ENCODE results near the gene RIPPLY3. TPM values are rescaled to one million over a fixed set of nuclear protein-coding genes. Genes with fewer than 3 reads are reported as not detected.

Gene RIPPLY3
- not detected for total RNA-seq

- no peaks in the 10 kb centered on the region for H3K9me3 Mint-ChIP-seq
- POLR2A ChIA-PET: interaction anchor here (0.5 to 1.0 kb wide), 2 partner anchors 17 to 19 kb away, joined by 3 read pairs; no protein-coding TSS in a partner anchor
Observed at GRCh38 chr21:37006486-37007291, at the start of gene RIPPLY3. Gene RIPPLY3 (plus strand): TSS chr21:37006702. CDS start chr21:37006773, 71 bp downstream.

GRCh38 chr21:36959020-36959835, 47.3 kb upstream of the RIPPLY3 start:
- H3K27me3 Mint-ChIP-seq: no peaks in the 10 kb centered on the region
- POLR2A ChIA-PET: no interaction called here
- H3K27ac Mint-ChIP-seq: no peak overlapping the region
- H3K9me3 Mint-ChIP-seq: no peaks in the 10 kb centered on the region
- DNase-seq (no peak), ATAC-seq (ENCODE audit: low read depth) (no peak)
- peaks cover 2% of the 10 kb centered on the region for H3K4me1 Mint-ChIP-seq
- H3K36me3 Mint-ChIP-seq: peaks cover 12% of the 10 kb centered on the region
- H3K4me3 Mint-ChIP-seq: no peak overlapping the region

More at GRCh38 chr21:37006486-37007291, at the start of gene RIPPLY3:
- Mint-ChIP-seq H3K27me3 (peaks cover 40% of the 10 kb centered on the region), H3K4me1 (peaks cover 8% of the 10 kb centered on the region), H3K27ac (no peak within 1 kb of the TSS), H3K4me3 (peak within 1 kb of the TSS; percentile 73), H3K36me3 (no peaks in the 10 kb centered on the region)
- DNase-seq: peak; percentile 55
- peak; percentile 44 for ATAC-seq (ENCODE audit: low read depth)

- H3K36me3 Mint-ChIP-seq: peaks cover 12% of the 10 kb centered on the region
- H3K4me3 Mint-ChIP-seq: no peak overlapping the region
- peaks cover 16% of the 10 kb centered on the region for H3K4me1 Mint-ChIP-seq
- POLR2A ChIA-PET: no interaction called here
- DNase-seq: no peak
- H3K9me3 Mint-ChIP-seq: no peaks in the 10 kb centered on the region
- no peak overlapping the region for H3K27ac Mint-ChIP-seq
- no peaks in the 10 kb centered on the region for H3K27me3 Mint-ChIP-seq
- ATAC-seq (ENCODE audit: low read depth): no peak
Observed at GRCh38 chr21:36960676-36961284, 45.7 kb upstream of the RIPPLY3 start.

GRCh38 chr21:36962098-36962780, 44.3 kb upstream of the RIPPLY3 start:
- Mint-ChIP-seq H3K4me3 (no peak overlapping the region), H3K4me1 (peaks cover 17% of the 10 kb centered on the region), H3K36me3 (peaks cover 11% of the 10 kb centered on the region), H3K9me3 (no peaks in the 10 kb centered on the region), H3K27ac (no peak overlapping the region), H3K27me3 (no peaks in the 10 kb centered on the region)
- POLR2A ChIA-PET: no interaction called here
- DNase-seq (no peak), ATAC-seq (ENCODE audit: low read depth) (no peak)

- POLR2A ChIA-PET: no interaction called here
- peaks cover 20% of the 10 kb centered on the region for H3K4me1 Mint-ChIP-seq
- ATAC-seq (ENCODE audit: low read depth) (no peak), DNase-seq (no peak)
- H3K9me3 Mint-ChIP-seq: no peaks in the 10 kb centered on the region
- no peak overlapping the region for H3K27ac Mint-ChIP-seq
- no peaks in the 10 kb centered on the region for H3K27me3 Mint-ChIP-seq
- H3K36me3 Mint-ChIP-seq: peaks cover 11% of the 10 kb centered on the region
- no peak overlapping the region for H3K4me3 Mint-ChIP-seq
Observed at GRCh38 chr21:36964398-36964797, 42.1 kb upstream of the RIPPLY3 start.

DNA sequence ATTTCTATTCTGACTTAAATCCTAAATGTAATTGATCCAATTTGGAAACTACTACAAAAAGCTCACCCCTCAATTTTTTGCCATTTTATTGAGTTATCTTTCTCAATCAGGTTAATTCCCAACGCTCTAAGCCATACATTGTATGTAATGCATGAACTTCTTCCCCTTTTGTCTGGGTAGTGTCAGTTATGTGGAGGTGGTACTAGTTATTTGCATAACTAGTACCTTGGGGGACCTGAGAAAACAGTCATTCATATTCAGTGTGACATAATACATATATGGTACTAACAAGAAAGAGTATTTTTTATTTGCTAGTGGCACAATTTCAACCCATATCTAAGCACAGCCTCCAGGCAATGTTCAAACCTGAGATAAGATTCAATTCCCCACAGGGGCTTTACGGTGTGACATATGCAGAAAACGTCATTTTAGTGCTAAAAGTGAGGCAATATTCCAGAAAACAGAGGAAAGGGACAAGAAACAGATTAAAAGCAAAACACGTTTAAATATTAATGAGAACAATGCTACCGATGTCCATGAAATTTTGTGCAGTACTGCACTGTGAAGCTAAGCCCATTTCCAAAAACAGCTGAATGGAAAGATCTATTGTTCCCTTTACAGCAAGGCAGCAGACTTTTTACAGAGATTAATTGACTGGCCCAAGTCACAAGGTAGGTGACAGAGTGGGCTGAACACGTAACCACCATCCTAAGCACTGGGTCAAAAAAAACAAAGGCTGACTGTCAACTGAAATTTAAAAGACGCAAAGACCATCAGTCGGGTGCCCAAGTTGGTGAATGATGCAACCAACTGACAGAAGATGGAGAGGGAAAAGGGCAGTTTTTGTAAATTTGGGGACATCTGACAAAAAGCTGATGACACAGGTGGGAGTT, 41.4 kb upstream of the RIPPLY3 start:
- Mint-ChIP-seq H3K27me3 (no peaks in the 10 kb centered on the region), H3K36me3 (peaks cover 7% of the 10 kb centered on the region), H3K27ac (peak overlapping the region; percentile 85), H3K9me3 (no peaks in the 10 kb centered on the region), H3K4me1 (peaks cover 18% of the 10 kb centered on the region), H3K4me3 (peak overlapping the region; percentile 84)
- POLR2A ChIA-PET: interaction anchor here (1.6 to 3.3 kb wide), 3 partner anchors 12 to 599 kb away, joined by 4 to 21 read pairs (median 13); no protein-coding TSS in a partner anchor
- ATAC-seq (ENCODE audit: low read depth): no peak
- no peak for DNase-seq

DNA sequence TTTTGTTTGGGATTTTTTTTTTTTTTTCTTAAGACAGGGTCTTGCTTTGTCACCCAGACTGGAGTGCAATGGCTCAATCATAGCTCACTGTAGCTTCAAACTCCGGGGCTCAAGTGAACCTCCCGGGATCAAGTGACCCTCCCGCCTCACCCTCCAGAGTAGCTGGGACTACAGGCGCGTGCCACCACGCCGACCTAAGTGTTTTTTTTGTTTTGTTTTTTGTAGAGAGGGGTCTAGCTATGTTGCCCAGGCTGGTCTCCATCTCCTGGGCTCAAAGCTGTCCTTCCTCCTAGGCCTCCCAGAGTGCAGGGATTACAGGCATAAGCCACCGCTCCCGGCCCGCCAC, 40.8 kb upstream of the RIPPLY3 start:
- peak overlapping the region; percentile 85 for H3K27ac Mint-ChIP-seq
- DNase-seq: no peak
- H3K4me3 Mint-ChIP-seq: peak overlapping the region; percentile 84
- H3K9me3 Mint-ChIP-seq: no peaks in the 10 kb centered on the region
- H3K36me3 Mint-ChIP-seq: peaks cover 3% of the 10 kb centered on the region
- POLR2A ChIA-PET: interaction anchor here (1.6 to 3.3 kb wide), 3 partner anchors 11 to 598 kb away, joined by 4 to 21 read pairs (median 13); no protein-coding TSS in a partner anchor
- no peak for ATAC-seq (ENCODE audit: low read depth)
- H3K27me3 Mint-ChIP-seq: no peaks in the 10 kb centered on the region
- peaks cover 18% of the 10 kb centered on the region for H3K4me1 Mint-ChIP-seq

- POLR2A ChIA-PET: interaction anchor here (0.6 to 3.3 kb wide), 8 partner anchors 11 to 731 kb away, joined by 3 to 21 read pairs (median 4); no protein-coding TSS in a partner anchor
- peak; percentile 89 for ATAC-seq (ENCODE audit: low read depth)
- H3K4me3 Mint-ChIP-seq: peak within 1 kb of the TSS; percentile 84
- H3K36me3 Mint-ChIP-seq: no peaks in the 10 kb centered on the region
- H3K9me3 Mint-ChIP-seq: no peaks in the 10 kb centered on the region
- H3K4me1 Mint-ChIP-seq: peaks cover 18% of the 10 kb centered on the region
- H3K27ac Mint-ChIP-seq: peak within 1 kb of the TSS; percentile 85
- H3K27me3 Mint-ChIP-seq: no peaks in the 10 kb centered on the region
- DNase-seq: peak; percentile 86
Observed at GRCh38 chr21:36966066-36966820, 40.3 kb upstream of the RIPPLY3 start, which contains the start of gene HLCS. Gene HLCS (minus strand): TSS chr21:36966669. CDS start chr21:36966638, 31 bp downstream.

- Mint-ChIP-seq H3K9me3 (no peaks in the 10 kb centered on the region), H3K36me3 (no peaks in the 10 kb centered on the region), H3K4me1 (peaks cover 18% of the 10 kb centered on the region), H3K27me3 (no peaks in the 10 kb centered on the region), H3K27ac (peak overlapping the region; percentile 82), H3K4me3 (peak overlapping the region; percentile 76)
- DNase-seq: no peak
- no peak for ATAC-seq (ENCODE audit: low read depth)
- POLR2A ChIA-PET: interaction anchor here (0.6 to 3.3 kb wide), 10 partner anchors 10 to 732 kb away, joined by 3 to 21 read pairs (median 4); no protein-coding TSS in a partner anchor
Observed at GRCh38 chr21:36966821-36967768, 39.4 kb upstream of the RIPPLY3 start.

DNA sequence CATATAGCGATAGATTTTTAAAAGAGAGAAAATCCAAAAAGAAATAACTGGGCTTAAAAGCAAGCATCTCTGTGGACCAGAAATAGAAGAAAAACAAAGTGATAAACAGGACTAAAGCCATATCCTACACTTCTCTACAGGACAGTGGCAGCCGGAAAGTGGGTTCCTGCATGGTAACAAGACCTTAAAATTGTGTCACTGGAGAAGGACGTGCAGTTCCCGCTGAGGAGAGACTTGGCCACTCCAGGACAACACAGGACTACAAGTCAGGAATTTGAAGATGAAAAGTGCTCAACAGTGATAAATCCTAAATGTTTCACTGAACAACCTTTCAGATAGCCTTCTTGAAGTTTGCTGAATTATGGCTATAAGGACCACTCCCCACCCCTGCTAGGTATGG, 38.1 kb upstream of the RIPPLY3 start:
- H3K27me3 Mint-ChIP-seq: no peaks in the 10 kb centered on the region

More for the DNA sequence above, 38.1 kb upstream of the RIPPLY3 start:
- DNase-seq: no peak
- Mint-ChIP-seq H3K27ac (no peak overlapping the region), H3K4me3 (no peak overlapping the region), H3K36me3 (no peaks in the 10 kb centered on the region), H3K4me1 (peaks cover 18% of the 10 kb centered on the region), H3K9me3 (no peaks in the 10 kb centered on the region)
- POLR2A ChIA-PET: interaction anchor here (3.3 kb wide), 1 partner anchor 9 kb away, joined by 21 read pairs; no protein-coding TSS in a partner anchor
- no peak for ATAC-seq (ENCODE audit: low read depth)
